ENCODE results near the gene MYCL.
"Not testable (repeated sequence)": the region's sequence is repeated elsewhere in the genome, so short reads cannot be mapped to it uniquely, and the experiment has no call there.

MYCL gene

GRCh38 chr1:39892601-39893595, 8.8 kb downstream of the MYCL start:
- DNase-seq (ENCODE audit: extremely low read depth in 1 of 2, low read depth in 1 of 2): no peak

GRCh38 chr1:39890880-39891279, 10.8 kb downstream of the MYCL start:
- no peak for DNase-seq (ENCODE audit: extremely low read depth in 1 of 2, low read depth in 1 of 2)

GRCh38 chr1:39890273-39890672, 11.4 kb downstream of the MYCL start:
- no peak for DNase-seq (ENCODE audit: extremely low read depth in 1 of 2, low read depth in 1 of 2)

GRCh38 chr1:39886757-39887231, 14.9 kb downstream of the MYCL start:
- DNase-seq (ENCODE audit: extremely low read depth in 1 of 2, low read depth in 1 of 2): no peak

- no peak for DNase-seq (ENCODE audit: extremely low read depth in 1 of 2, low read depth in 1 of 2)
These were observed 16.2 kb downstream of the MYCL start for GRCh38 chr1:39885516-39885915.

- DNase-seq (ENCODE audit: extremely low read depth in 1 of 2, low read depth in 1 of 2): no peak
These were observed 19.6 kb downstream of the MYCL start for GRCh38 chr1:39882152-39882551.

- no peak for DNase-seq (ENCODE audit: extremely low read depth in 1 of 2, low read depth in 1 of 2)
These were observed 23.4 kb downstream of the MYCL start for GRCh38 chr1:39877980-39878956.

GRCh38 chr1:39877231-39877778, 24.4 kb downstream of the MYCL start:
- DNase-seq (ENCODE audit: extremely low read depth in 1 of 2, low read depth in 1 of 2): no peak

GRCh38 chr1:39876144-39876543, 25.6 kb downstream of the MYCL start:
- DNase-seq (ENCODE audit: extremely low read depth in 1 of 2, low read depth in 1 of 2): no peak

- no peak for DNase-seq (ENCODE audit: extremely low read depth in 1 of 2, low read depth in 1 of 2)
These were observed 29.0 kb downstream of the MYCL start for GRCh38 chr1:39872698-39873097.

- no peak for DNase-seq (ENCODE audit: extremely low read depth in 1 of 2, low read depth in 1 of 2)
These were observed 29.9 kb downstream of the MYCL start for GRCh38 chr1:39871796-39872195.

- DNase-seq (ENCODE audit: extremely low read depth in 1 of 2, low read depth in 1 of 2): not testable (repeated sequence)
These were observed 30.7 kb downstream of the MYCL start for GRCh38 chr1:39871043-39871442.

- DNase-seq (ENCODE audit: extremely low read depth in 1 of 2, low read depth in 1 of 2): not testable (repeated sequence)
These were observed 32.1 kb downstream of the MYCL start for GRCh38 chr1:39869538-39870112.

- no peak for DNase-seq (ENCODE audit: extremely low read depth in 1 of 2, low read depth in 1 of 2)
These were observed 35.0 kb downstream of the MYCL start for GRCh38 chr1:39866767-39867166.

GRCh38 chr1:39865762-39866161, 36.0 kb downstream of the MYCL start:
- DNase-seq (ENCODE audit: extremely low read depth in 1 of 2, low read depth in 1 of 2): no peak

- DNase-seq (ENCODE audit: extremely low read depth in 1 of 2, low read depth in 1 of 2): no peak
These were observed 38.5 kb downstream of the MYCL start for GRCh38 chr1:39863177-39863576.

GRCh38 chr1:39861003-39861402, 40.7 kb downstream of the MYCL start:
- DNase-seq (ENCODE audit: extremely low read depth in 1 of 2, low read depth in 1 of 2): no peak

GRCh38 chr1:39859859-39860812, 41.6 kb downstream of the MYCL start:
- no peak for DNase-seq (ENCODE audit: extremely low read depth in 1 of 2, low read depth in 1 of 2)

- DNase-seq (ENCODE audit: extremely low read depth in 1 of 2, low read depth in 1 of 2): no peak
These were observed 43.4 kb downstream of the MYCL start for GRCh38 chr1:39858315-39858714.

All from stimulated activated CD8-positive, alpha-beta memory T cell treated with anti-CD3 and anti-CD28 coated beads, Interleukin-7, amount 100 ng/mL, for 48 hours (primary cell).